NB4 (cell line): ENCODE measurements around the gene PLSCR1.

ENCODE experiments used
- CTCF ChIP-seq: IDR thresholded peaks from one replicate; pipeline ENCODE4 v1.5.1; 2012; ENCODE audit warnings: low read depth, low read length
- POLR2A ChIP-seq: IDR thresholded peaks from 2 replicates; pipeline ENCODE4 v1.6.1; 2011; ENCODE audit warnings: mild to moderate bottlenecking; ENCODE audit not compliant: insufficient read length; ENCODE audit errors: extremely low read depth

- TF ChIP-seq POLR2A = no peak
- TF ChIP-seq CTCF = no peak
Observed at GRCh38 chr3:146498002-146498736, 46.2 kb downstream of the PLSCR1 start.
